Measurements from ENCODE around the gene SLCO4A1. TPM values are rescaled to one million over a fixed set of nuclear protein-coding genes. Genes with fewer than 3 reads are reported as not detected.

SLCO4A1 gene
- total RNA-seq, 1 experiment from 2014 or later: 55.7 TPM

DNA sequence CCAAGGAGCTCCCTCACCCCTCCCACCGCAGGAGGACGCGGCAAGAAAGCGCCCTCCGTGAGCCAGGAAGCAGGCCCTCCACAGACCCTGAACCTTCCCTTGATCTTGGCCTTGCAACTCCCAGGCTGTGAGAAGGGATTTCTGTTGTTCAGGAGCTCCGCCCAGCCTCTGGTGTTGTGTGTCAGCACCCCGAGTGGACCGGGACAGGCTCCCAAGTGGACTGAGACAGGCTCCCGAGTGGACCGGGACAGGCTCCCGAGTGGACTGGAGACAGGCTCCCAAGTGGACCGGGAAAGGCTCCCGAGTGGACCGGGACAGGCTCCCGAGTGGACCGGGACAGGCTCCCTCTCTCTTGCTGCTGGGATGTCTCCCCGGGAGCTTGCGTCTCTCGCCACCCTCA is 57.0 kb downstream of the SLCO4A1 start:
- no peak for DNase-seq (ENCODE audit: low read depth)

DNA sequence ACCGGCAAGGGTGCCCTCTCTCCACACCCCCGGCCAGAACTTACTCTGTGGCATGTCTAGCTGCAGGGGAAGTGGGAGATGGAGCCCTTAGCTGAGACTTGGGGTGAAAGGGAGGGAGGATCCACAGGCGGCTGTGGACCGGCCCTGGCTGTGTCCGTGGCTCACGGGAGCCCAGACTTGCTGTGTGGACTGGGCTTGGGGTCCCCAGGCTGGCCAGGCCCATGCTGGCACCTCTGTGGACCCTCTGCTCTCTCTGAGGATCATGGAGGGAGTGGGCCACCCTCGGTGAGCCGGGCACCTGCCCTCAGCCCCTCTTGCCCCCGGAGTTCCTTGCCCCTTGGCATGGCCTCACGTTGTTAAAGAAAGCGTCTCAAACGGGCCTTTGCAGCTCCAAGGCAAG is 57.4 kb downstream of the SLCO4A1 start:
- no peak for DNase-seq (ENCODE audit: low read depth)

DNA sequence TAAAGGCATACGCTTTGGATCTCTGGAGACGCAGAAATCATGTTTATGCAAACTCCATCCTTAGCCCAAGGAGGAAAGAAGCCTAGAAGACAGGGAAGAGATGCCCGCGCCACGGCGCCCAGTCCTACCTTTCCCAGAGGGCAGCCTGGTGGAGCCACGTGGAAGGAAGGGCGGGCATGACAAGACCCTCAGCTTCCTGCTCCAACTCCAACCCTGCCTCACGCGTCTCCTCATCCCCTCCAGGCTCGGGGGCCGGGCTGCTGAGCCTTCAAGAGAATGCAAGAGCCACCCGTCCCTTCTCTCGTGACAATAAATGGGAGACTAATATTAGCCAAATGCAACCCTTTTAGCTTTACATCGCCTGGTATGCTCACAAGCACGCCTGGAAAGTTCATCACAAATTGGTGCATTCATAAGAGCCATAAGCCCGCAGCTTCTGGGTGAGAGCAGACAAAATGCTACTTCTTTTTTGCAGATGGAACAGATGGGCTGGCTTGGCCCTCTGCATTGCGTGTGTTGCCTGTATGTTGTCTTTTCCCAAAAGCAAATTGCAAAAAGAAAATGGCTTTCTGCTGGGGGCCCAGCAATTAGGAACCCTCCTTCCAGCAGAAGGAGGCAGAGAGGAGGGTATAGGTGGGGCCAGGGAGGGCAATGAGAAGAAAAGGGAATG is 58.1 kb downstream of the SLCO4A1 start:
- no peak for DNase-seq (ENCODE audit: low read depth)

DNA sequence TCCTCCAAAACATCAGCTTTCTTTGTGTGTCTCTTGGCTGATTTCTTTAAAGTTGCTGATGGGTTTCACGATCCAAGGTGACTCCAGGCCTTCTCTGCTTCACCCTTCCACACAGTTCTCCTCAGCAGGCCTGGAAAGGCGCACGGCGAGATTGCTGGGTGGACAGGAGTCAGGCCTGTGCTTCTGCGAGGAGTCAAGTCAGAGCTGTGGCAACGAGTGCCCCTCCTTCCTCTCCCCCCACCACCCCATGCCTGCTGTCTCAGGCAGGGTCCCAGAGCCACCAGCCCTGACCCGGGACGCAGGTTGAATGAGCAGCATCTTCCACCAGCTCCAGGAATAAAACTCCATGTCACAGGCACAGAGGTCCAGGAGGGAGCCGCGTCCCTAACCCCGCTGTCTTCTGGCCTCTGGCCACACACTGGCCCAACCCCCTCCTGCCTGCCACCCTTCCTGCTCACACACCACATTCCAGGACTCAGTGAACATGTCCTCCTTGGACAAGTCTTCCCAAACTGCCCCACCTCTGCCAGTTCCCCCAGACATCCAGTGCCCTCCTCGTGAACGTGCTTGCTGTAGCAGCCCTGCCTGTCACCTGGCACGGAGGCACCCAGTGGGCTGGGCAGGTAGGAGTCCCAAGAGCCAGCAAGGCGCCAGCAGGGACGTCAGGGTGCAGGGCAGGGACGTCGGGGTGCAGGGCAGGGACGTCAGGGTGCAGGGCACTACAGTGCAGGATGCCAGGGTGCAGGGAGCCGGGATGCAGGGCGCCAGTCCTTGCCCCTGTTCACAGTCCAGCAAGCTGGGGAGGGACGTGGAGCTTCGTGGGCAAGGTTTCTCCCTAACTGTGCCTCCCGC is 59.1 kb downstream of the SLCO4A1 start:
- no peak for DNase-seq (ENCODE audit: low read depth)

DNA sequence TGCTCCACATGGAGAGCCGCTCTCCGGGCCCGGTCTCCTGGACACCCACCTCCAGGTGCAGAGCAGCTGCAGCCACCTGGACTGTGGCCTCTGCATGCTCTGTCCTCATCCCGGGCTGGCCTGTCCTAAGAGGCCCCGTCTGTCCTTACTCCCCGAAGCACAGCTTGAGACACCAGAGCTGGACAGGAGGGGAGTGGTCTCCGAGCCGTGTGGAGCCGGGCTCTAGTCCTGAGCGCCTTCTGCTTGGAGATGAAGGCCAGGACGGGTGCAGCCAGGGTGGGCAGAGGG is 59.7 kb downstream of the SLCO4A1 start:
- no peak for DNase-seq (ENCODE audit: low read depth)

- peak; percentile 94 for DNase-seq (ENCODE audit: low read depth)
These were observed 60.9 kb downstream of the SLCO4A1 start for GRCh38 chr20:62702895-62703852.

GRCh38 chr20:62703853-62704228 is 61.5 kb downstream of the SLCO4A1 start:
- no peak for DNase-seq (ENCODE audit: low read depth)

GRCh38 chr20:62704341-62704948 is 62.1 kb downstream of the SLCO4A1 start:
- DNase-seq (ENCODE audit: low read depth): peak; percentile 99

DNA sequence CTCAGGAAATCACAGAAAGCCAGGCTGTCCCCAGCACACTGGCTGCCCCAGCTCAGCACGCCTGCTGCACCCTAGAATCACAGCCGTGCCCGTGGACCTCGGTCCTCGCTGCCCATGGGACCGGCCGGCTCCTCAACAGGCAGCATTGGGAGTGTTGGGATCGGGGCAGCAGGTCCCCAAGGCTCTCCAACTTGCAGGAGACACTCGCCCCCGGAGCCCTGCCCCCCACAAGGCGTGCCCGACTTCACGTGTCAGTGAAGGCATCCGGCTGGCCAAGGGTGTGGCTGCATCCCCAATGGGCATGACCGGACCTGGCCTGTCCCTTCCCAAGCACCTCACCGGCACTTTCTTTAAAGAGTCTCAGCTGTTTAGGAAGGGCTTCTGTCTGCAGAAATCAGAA is 63.3 kb downstream of the SLCO4A1 start:
- no peak for DNase-seq (ENCODE audit: low read depth)

DNA sequence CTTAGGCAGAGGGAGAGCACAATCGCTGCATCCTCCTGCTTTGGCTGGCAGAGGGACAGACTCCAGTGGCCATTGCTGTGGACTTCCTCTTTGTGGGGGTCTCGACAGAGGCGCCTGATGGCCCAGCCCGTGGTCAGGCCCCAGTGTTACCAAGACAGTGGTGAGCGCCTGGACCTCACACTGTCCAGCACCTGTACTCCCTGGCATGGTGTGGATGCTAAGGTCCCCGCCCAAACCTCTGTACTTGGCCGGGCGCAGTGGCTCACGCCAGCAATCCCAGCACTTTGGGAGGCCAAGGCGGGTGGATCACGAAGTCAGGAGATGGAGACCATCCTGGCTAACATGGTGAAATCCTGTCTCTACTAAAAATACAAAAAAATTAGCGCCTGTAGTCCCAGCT is 64.0 kb downstream of the SLCO4A1 start:
- DNase-seq (ENCODE audit: low read depth): no peak

GRCh38 chr20:62706857-62707256 is 64.6 kb downstream of the SLCO4A1 start:
- DNase-seq (ENCODE audit: low read depth): no peak

GRCh38 chr20:62707276-62707920 is 65.1 kb downstream of the SLCO4A1 start:
- DNase-seq (ENCODE audit: low read depth): no peak

DNA sequence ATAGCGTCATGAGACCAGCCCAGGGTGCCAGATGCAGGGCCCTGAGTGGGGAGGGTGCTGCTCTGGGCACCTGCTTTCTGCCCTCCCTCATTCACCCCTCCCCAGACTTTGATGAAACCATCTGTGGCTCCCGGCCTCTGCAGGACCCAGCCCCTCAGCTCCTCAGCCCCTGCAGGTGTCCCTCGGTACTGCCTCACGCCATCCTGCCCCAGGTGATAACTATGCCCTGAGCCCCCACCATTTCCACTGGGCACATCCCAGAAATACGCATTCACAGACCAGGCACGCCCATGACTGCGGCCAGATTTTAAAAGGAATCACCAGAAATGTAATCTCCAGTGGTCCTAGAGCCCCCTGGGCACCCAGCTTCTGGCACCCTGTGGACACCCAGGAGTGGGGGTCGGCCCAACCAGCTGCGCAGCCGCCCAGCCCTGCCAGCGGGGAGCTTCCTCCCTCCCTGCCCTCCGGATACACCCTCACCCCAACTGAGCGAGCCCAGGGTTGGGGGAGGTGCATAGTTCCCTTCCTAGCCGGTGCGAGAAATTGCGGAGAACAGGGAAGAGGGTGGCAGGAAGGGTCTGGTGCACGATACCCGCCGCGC is 65.7 kb downstream of the SLCO4A1 start:
- no peak for DNase-seq (ENCODE audit: low read depth)

DNA sequence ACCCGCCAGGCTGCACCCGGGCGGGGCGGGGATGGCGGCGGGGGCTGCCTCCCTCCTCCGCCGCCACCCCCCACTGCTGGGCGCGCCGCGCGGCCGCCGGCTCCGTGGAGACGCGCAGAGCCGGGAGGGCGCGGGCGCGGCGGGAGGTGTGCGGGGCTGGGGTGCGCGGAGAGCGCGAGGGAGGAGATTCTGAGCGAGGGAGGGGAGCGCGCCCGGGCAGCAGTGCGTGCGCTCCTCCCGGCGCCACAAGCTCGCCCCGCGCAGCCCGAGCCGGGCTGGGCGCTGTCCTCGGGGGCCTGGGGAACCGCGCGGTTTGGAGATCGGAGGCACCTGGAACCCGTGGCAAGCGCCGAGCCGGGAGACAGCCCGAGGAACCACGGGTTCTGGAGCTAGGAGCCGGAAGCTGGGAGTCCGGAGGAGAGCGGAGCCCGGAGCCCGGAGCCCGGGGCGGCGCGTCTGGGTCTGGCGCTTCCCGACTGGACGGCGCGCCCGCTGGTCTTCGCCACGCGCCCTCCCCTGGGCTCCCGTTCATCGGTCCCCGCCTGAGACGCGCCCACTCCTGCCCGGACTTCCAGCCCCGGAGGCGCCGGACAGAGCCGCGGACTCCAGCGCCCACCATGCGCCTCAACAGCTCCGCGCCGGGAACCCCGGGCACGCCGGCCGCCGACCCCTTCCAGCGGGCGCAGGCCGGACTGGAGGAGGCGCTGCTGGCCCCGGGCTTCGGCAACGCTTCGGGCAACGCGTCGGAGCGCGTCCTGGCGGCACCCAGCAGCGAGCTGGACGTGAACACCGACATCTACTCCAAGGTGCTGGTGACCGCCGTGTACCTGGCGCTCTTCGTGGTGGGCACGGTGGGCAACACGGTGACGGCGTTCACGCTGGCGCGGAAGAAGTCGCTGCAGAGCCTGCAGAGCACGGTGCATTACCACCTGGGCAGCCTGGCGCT is 66.6 kb downstream of the SLCO4A1 start, which contains the start of gene NTSR1:
Gene NTSR1 (plus strand): TSS at position 246 of the 946 bp plus-strand sequence. CDS start 372 bp downstream, at position 618.
- no peak for DNase-seq (ENCODE audit: low read depth)

- no peak for DNase-seq (ENCODE audit: low read depth)
These were observed 67.2 kb downstream of the SLCO4A1 start for GRCh38 chr20:62709537-62709905.

GRCh38 chr20:62710221-62710885 is 68.0 kb downstream of the SLCO4A1 start:
- DNase-seq (ENCODE audit: low read depth): no peak

GRCh38 chr20:62710886-62711702 is 68.8 kb downstream of the SLCO4A1 start:
- DNase-seq (ENCODE audit: low read depth): peak; percentile 52

GRCh38 chr20:62711703-62712101 is 69.4 kb downstream of the SLCO4A1 start:
- DNase-seq (ENCODE audit: low read depth): no peak
